ENCODE data around the gene BICRA.
"Not testable (repeated sequence)": the region's sequence is repeated elsewhere in the genome, so short reads cannot be mapped to it uniquely, and the experiment has no call there.

The BICRA gene

DNA sequence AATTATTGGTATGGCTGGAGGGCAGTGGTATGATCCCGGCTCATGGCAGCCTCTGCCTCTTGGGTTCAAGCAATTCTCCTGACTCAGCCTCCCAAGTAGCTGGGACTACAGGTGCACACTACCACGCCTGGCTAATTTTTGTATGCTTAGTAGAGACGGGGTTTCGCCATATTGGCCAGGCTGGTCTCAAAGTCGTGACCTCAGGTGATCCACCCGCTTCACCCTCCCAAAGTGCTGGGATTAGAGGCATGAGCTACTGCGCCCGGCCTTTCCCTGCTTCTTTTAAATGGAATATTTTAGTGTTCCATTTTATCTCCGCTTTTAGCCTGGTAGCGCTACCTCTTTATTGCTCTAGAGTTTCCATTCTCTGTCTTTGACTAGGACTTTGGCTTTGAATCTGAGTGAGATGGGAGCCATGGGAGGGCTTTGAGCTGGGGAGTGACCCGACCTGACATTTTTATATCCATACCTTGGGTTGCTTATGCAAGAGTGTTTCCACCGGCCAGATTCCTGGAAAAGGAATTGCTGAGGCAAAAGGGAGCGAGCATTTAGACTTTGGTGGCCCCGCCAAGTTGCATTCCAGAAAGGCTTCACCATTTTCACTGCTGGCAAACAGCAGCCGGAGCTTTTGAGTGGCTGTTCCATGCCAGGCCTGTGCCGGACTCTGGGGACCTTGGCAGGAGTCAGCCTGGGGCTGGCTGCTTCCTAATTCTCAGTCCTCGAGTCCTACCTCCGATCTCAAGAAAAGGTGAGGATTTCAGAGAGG lies 22.9 kb downstream of the BICRA start:
- no peak for DNase-seq

DNA sequence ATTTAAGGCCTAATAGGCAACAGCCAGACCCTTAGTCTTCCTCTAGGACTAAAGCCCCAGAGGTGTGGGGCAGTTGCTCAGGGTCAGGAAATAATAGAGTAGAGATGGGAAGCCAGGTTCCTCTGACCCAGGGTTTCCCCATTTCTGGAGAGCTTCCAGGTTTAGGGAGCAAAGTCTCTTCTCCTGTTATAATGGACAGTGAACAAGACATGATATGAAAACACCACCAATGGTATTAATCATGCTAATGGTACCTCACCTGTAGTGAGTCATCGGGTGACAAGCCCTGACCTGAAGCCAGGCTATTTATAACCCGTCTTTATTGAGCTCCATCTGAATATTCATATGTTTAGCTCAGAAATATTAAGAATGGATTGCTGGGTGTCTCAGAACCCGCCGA lies 24.6 kb downstream of the BICRA start:
- DNase-seq, result no peak

DNA sequence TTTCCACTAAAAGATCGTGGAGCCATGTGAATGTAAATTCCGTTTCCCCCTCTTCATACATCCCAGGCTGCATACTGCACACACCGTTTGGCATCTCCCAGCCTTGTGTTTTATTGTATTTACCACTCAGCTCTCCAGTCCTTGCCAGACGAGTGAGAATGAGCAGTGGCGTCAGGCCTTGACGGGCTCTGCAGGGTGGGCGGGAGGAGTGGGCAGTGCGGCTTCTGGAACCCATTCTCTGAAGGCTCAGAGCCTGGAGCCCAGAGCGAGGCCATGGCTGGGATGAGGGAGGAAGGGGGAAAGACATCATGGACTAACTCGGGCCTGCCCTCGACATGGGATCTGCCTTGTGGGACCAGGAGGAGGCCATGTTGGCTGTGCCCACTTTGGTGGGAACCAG lies 25.1 kb downstream of the BICRA start:
- DNase-seq, result no peak

DNA sequence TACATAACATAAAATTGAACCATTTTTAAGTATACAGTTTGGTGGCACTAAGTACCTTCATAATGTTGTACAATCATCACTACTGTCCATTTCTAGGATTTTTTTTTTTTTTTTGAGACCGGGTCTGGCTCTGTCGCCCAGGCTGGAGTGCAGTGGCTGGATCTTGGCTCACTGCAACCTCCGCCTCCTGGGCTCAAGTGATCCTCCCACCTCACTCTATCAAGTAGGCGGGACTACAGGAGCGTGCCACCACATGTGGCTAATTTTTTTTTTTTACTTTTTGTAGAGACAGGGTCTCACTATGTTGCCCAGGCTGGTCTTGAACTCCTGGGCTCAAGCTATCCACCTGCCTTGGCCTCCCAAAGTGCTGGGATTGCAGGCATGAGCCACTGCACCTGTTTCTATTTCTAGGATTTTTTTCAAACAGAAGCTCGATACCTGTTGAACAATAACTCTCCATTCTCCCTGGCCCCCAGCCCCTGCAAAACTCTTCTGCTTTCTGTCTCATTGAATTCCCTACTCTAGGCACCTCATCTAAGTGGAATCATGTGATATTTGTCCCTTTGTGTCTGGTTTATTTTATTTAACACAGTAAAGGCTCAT lies 26.3 kb downstream of the BICRA start:
- not testable (repeated sequence) for DNase-seq

DNA sequence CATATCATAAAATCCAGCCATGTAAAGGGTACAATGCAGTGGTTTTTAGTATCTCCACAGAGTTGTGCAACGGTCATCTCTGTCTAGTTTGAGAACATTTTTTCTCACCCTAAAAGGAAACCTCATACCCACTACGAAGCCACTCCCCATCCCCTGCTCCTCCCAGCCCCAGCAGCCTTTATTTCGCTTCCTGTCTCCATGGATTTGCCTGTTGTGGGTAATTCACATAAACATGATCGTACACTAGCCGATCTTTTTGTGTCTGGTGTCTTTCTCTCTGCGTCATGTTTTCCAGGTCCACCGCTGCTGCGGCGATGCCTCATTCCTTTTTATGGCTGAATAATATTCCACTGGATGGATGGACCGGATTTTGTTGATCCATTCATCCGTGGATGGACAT lies 28.6 kb downstream of the BICRA start:
- DNase-seq, result no peak

DNA sequence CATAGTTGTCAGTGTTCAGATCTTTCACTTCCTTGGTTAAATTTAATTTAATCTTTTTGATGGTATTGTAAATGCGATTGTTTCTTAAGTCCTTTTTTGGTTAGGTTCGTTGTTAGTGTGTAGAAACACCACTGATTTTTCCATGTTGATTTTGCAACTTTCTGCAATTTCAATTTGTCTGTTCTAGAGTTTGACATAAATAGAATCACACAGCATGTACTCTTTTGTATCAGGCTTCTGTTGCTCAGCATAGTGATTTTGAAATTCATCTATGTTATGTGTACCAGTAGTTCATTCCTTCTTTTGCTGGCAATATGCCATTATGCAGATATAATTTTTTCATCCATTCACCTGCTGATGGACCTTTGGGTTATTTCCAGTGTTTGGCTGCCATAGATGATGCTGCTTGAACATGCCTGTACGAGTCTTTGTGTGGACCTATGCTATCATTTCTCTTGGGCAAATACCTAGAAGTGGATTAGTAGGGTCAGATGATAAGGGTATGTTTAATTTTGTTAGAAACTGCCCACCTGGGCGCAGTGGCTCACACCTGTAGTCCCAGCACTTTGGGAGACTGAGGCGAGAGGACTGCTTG lies 33.1 kb downstream of the BICRA start:
- DNase-seq, result no peak

DNA sequence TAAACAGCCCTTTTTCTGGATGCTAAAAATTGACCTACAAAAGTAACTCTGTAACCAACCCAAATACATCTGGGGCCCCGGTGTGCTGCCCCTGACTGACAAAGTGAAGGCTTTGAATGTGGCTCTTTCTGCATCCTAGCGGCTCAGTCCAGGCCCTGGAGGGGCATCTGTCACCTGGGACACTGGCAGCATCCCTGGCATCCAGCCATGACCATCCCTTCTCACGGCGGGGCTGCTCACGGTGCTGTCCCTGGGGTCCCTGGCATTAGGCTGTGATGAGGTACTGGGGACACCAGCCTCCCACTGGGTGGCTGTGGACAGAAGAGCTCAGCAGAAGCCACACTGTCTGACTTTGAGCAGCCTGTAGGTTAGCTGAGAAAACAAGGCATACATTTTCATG lies 34.3 kb downstream of the BICRA start:
- DNase-seq, result no peak

DNA sequence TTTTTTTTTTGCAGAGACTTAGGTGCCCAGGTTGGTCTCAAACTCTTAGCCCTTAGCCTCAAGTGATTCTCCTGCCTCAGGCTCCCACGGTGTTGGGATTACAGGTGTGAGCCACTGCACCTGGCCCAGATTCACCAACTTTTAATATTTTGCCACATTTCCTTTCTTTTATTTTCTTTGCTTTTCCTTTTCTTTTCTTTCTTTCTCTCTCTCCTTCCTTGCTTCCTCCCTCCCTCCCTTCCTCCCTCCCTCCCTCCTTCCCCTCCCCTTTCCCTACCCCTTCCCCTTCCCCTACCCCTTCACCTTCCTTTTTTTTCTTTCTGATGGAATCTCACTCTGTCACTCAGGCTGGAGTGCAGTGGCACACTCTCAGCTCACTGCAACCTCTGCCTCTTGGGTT lies 35.3 kb downstream of the BICRA start:
- DNase-seq, result no peak

DNA sequence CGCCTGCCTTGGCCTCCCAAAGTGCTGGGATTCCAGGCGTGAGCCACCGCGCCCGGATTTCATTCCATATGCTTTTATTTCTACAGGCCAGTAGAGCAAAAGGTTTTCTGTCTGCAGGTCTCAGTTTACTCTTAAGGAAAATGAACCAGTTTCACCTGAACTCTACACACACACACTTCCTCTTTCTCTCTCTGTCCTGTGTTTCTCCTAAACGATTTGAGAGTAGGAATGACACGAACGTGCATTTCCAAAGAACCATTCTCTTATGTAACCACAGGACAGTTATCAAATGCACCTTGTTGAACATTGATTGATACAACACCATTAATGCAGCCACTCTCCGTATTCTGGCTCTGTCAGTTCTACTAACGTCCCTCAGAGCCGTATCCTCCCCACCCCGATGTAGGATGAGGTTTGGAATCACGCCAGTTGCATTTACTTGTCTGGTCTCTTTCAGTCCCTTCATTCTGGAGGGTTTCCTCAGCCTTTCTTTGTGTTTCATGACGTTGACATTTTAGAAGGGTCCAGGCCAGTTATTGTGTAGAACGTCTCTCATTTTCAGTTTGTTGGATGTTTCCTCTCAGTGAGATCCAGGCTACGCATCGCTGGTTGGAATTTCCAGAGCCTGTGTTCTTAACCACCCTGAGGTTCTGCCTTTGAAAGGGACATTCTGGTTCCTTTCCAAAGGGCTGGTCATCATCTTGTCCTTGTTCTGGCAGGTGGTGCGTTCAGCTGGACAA lies 36.0 kb downstream of the BICRA start:
- DNase-seq, result no peak

DNA sequence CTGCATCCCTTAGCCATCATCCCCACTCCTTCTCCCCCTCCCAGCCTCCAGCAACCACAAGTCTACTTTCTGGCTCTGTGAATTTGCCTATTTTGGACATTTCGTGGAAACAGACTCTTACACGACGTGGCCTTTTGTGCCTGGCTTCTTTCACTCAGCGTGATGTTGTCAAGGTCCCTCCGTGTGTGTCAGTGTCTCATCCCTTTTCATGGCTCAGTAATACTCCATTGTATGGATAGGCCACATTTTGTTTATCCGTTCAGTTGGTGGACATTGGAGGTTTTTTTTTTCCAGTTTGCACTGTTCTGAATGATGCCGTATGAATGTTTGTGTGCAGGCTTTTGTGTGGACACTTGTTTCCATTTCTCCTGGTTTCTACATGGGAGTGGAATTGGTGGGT lies 38.0 kb downstream of the BICRA start:
- no peak for DNase-seq

DNA sequence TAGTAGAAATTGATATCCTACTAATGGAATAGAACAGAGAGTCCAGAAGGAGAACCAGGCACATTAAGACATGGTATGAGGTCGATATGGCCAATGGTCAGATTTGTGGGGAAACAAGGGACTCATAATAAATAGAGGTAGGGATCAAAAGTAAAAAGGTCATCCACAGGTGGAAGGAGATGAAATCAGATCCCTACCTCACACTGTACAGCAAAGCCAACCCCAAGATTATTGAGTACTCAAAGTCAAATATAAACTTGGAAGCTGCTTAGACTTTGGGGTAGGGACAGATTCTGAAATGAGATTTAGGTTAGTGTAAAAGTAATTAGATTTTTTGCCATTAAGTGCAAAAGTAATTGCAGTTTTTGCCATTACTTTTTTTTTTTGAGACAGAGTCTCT lies 40.7 kb downstream of the BICRA start:
- no peak for DNase-seq

DNA sequence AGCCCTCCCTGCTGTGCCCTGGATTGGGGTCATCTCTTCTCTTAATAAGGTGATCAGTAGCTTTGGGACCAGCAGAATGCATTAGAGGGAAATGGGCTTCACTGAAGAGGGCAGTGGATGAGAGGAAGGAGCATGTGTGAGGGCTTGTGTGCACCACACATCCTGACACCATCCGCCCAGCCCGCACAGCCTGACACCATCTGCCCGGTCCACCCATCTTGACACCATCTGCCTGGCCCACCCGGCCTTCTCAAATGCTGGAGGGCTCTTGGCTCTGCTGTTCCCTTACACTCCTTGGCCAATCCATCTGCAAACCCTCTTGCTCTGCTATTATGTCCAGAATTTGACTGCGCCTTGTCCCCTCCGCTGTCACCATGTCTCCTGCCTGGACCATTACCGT lies 41.8 kb downstream of the BICRA start:
- DNase-seq, result no peak

DNA sequence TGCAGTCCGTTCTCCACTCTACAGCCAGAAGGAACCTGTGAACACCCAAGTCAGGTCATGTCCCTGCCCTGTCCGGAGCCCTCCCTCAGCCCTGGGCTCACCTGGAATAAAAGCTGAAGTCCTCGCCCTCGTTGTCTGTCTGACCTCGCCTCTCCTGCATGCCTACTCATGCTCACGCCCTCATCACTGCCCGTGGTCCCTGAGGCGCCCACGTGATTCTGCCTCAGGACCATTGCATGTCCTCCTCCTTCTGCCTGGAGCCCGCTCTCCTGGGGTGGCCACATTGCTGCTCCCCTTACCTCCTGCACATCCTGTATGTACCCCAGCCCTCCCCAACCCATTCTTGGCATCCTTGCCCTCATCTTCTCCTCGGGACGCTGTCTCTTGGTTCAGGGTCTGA lies 42.2 kb downstream of the BICRA start:
- DNase-seq, result no peak

DNA sequence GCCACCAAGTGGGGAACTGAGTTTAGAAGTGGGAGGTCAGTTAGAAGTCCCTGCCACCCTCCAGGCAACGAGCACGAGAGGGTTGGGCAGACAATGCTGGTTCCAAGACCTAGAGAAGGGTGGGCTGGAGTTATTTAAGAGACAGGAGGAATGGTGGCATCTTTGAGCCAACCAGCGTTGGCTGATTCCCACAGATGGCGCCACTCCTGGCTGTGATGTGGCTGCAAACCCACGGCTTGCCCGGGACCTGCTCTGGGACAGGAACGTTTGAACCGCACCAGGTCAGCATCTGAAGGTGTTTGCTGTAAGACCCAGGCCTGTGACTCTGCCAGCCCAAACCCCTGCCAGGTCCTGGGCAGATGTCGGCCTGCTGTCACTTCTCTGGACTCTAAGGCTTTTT lies 42.8 kb downstream of the BICRA start:
- DNase-seq, result no peak

DNA sequence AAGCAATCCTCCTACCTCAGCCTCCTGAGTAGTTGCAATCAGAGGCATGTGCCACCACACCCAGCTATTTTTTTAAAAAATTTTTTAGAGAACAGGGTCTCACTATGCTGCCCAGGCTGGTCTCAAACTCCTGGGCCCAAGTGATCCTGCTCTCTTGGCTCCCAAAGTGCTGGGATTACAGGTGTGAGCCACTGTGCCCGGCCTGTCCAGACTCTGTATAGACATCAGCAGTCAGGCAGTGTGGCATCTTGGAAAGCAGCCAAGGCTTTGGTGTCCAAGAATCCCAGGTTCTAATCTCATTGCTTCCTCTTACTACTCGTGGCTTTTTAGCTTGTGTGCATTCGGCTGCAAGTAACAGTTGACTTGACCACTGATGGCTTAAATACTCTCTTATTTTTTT lies 43.4 kb downstream of the BICRA start:
- no peak for DNase-seq

DNA sequence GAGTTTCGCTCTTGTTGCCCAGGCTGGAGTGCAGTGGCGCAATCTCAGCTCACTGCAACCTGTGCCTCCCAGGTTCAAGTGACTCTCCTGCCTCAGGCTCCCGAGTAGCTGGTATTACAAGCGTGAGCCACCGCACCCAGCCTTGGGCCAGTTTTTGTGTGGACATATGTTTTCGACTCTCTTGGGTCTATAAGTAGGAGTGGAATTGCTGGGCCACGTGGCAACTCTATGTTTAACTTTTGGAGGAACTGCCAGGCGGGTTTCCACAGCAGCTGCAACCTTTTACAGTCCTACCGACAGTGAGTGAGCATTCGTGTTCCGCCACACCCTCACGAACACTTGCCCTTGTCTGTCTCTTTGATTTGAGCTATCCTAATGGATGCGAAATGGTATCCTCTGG lies 44.9 kb downstream of the BICRA start:
- no peak for DNase-seq

DNA sequence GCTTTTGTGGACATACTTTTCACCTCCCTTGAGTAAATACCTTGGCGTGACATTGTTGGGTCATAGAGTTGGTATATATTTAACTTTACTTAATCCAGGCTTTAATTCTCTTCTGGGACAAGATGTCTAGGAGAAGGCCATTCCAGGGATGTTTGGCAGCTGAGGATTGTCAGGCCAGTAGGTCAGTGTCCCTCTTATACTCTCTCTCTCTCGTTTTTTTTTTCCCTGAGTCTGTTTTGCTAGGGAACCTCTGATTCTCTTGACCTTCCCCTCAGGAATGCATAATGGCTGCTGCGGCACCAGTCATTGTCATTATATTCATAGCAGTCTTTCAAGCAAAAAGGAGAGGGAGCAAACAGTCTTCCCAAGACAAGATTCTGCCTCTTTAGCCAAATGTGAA lies 48.8 kb downstream of the BICRA start:
- no peak for DNase-seq

DNA sequence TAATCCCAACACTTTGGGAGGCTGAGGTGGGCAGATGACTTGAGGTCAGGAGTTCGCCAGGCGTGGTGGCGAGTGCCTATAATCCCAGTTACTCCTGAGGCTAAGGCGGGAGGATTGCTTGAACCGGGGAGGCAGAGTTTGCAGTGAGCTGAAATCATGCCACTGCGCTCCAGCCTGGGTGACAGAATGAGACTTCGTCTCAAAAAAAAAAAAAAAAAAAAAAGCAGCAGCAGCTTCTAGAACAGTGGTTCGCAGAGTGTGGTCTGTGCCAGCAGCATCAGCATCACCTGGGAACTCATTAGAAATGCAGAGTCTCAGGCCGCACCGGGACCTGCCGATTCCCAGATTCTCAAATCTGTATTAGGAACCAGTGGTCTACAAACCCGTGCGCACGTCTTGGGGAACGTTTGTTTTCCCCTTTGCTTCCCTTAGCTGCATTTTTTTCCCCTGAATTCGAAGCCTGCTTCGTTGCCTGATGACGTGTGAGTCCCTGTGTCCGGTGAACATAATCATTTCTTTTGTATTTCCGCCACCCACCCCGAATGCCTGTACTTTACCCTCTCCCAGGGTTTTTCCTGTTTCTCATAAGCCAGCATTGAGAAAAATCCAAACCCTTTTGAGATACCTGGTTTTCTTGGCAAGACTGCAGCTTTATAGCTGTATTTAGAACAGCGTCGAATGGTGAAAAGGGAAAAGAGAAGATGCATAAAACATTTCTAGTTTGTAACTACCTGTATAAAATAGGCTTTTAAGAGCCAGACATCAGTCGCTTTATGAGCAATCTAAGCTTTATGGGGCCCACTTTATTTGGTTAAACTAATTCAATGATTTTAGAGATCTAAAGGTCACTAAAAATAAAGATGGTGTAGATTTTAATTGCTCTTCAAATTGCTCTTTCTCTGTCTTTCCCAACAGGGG lies 49.8 kb downstream of the BICRA start:
- DNase-seq, result no peak

DNA sequence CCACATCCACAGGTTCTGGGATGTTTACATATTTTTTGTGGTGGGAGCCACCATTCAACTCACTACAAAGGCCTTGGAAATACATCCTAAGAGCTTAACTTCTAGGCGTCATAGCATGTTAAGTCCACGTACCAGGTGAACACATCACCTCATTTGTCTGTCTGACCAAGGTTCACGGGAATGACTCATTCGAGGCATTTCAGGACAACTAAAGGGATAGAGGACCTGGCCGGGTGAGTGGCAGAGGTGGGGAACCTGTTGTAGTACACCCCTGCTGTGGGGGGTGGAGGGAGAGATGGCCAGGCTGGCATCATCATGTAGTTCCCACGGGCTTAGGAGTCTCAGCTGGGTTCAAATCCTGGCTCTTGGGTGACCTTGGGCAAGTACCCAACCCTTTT lies 51.5 kb downstream of the BICRA start:
- no peak for DNase-seq

DNA sequence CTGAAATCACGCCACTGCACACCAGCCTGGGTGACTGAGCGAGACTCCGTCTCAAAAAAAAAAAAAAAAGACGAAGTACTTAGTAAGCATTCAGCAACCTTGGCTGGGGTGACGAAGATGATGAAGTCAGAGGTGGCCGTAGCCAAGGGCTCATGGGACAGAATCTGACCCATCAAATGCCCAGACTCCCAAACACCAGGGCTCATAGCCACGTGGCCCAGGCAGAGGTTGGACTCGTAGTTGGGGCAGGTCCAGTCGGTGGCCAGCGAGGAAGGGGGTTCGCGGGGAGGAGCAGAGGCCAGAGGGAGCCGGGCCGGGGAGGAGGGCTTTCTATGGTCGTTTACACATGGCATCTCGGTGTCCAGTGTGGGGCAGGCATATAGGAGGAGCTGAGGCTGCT lies 52.2 kb downstream of the BICRA start:
- DNase-seq, result no peak

DNA sequence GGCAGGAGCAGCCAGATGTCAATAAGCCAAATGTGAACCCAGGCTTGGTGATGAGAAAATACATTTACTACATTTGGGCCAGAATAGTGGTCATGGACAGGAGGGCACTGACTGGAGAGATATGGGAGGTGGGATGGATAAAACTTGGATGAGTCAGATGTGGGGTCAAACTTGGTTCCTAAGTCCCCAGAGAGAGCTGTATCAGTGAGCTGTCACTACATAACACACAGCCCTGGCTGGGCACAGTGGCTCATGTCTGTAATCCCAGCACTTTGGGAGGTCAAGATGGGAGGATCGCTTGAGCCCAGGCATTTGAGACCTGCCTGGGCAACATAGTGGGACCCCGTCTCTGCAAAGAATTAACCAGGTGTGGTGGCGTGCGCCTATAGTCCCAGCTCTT lies 52.7 kb downstream of the BICRA start:
- no peak for DNase-seq

DNA sequence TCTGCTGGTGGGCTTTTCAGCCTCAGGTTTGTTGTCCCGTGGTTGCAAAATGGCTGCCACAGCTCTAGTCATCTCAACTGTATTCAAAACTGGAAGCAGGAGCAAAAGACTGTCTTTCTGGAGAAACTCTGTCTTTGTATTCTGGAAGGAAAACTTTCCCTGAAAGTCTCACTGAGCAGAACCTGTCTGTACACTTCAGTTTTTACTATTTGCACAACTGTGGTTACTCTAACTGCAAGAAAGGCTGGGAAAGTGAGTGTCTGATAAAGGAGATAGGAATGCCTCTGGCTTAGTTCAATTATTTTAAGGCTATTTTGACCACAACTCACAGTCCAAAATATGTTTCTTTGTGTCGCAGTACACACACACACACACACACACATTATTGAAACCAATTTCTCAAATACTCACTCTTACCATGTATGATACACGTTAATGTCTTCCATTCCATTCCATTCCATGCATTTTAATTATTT lies 54.5 kb downstream of the BICRA start:
- DNase-seq, result no peak

Measured in activated T-cell treated with anti-CD3 and anti-CD28 coated beads, Interleukin-2, amount 50 U/mL, for 1 hour (primary cell).